LNCaP clone FGC (cell line): ENCODE results near the gene CLPSL1.
A peak's percentile ranks its signal among the peaks of the same experiment; 100 is the strongest.

Source experiments
- DNase-seq: peaks from one replicate; pipeline ENCODE4 v3.0.0-alpha.2; 2011; ENCODE audit warnings: low read depth
- H3K4me3 ChIP-seq: 2 replicates; pipeline ENCODE4 v1.5.1; 2011; ENCODE audit warnings: mild to moderate bottlenecking, low read depth, low read length, control low read depth
- CTCF ChIP-seq: IDR thresholded peaks from 2 replicates; pipeline ENCODE4 v1.5.1; 2012; ENCODE audit warnings: mild to moderate bottlenecking; ENCODE audit not compliant: control insufficient read depth, insufficient read depth; ENCODE audit errors: extremely low read depth

The CLPSL1 gene

GRCh38 chr6:35776364-35777215 is 4.2 kb upstream of the CLPSL1 start, which contains the start of gene CLPSL2:
Gene CLPSL2, plus strand, starts transcription at chr6:35776598. Its CDS starts 21 bp downstream, at chr6:35776619.
- no peak within 1 kb of the TSS for H3K4me3 ChIP-seq
- TF ChIP-seq CTCF, result no peak
- DNase-seq, result no peak

GRCh38 chr6:35777356-35778102 is 3.3 kb upstream of the CLPSL1 start:
- H3K4me3 ChIP-seq, result no peak overlapping the region
- no peak for TF ChIP-seq CTCF
- DNase-seq, result no peak

GRCh38 chr6:35778437-35778836 is 2.4 kb upstream of the CLPSL1 start:
- H3K4me3 ChIP-seq, result no peak overlapping the region
- no peak for TF ChIP-seq CTCF
- DNase-seq, result no peak

GRCh38 chr6:35781290-35781689 is 471 bp downstream of the CLPSL1 start:
- no peak for DNase-seq
- TF ChIP-seq CTCF, result no peak
- no peak overlapping the region for H3K4me3 ChIP-seq

GRCh38 chr6:35782424-35782823 is 1.6 kb downstream of the CLPSL1 start:
- H3K4me3 ChIP-seq, result no peak overlapping the region
- DNase-seq, result peak; percentile 65
- no peak for TF ChIP-seq CTCF

GRCh38 chr6:35784200-35784599 is 3.4 kb downstream of the CLPSL1 start:
- DNase-seq, result no peak
- no peak for TF ChIP-seq CTCF
- no peak overlapping the region for H3K4me3 ChIP-seq

- H3K4me3 ChIP-seq, result no peak overlapping the region
- no peak for TF ChIP-seq CTCF
Observed at GRCh38 chr6:35786272-35786671, 5.5 kb downstream of the CLPSL1 start.

More at GRCh38 chr6:35786272-35786671, 5.5 kb downstream of the CLPSL1 start:
- no peak for DNase-seq
